Ishikawa (cell line): ENCODE measurements around the gene ERBIN.

Experiments used
- CEBPB ChIP-seq: IDR thresholded peaks from 2 replicates; pipeline ENCODE4 v1.6.1; 2012
- CREB1 ChIP-seq: IDR thresholded peaks from 2 replicates; pipeline ENCODE4 v1.6.1; 2012; ENCODE audit warnings: low read depth
- EGR1 ChIP-seq: IDR thresholded peaks from 2 replicates; pipeline ENCODE4 v1.6.1; 2012
- EP300 ChIP-seq: IDR thresholded peaks from 2 replicates; pipeline ENCODE4 v1.6.1; 2012; ENCODE audit warnings: borderline replicate concordance
- FOXM1 ChIP-seq: IDR thresholded peaks from 2 replicates; pipeline ENCODE4 v1.6.1; 2012; ENCODE audit warnings: low read depth, borderline replicate concordance
- NFIC ChIP-seq: IDR thresholded peaks from 2 replicates; pipeline ENCODE4 v1.6.1; 2012
- RAD21 ChIP-seq: IDR thresholded peaks from 2 replicates; pipeline ENCODE4 v1.6.1; 2012; ENCODE audit warnings: low read depth
- REST ChIP-seq: IDR thresholded peaks from 2 replicates; pipeline ENCODE4 v1.6.1; 2012; ENCODE audit warnings: low read depth, mild to moderate bottlenecking
- TAF1 ChIP-seq: IDR thresholded peaks from 2 replicates; pipeline ENCODE4 v1.6.1; 2012; ENCODE audit warnings: low read depth, mild to moderate bottlenecking
- TCF12 ChIP-seq: IDR thresholded peaks from 2 replicates; pipeline ENCODE4 v1.6.1; 2012; ENCODE audit warnings: low read depth
- TEAD4 ChIP-seq: IDR thresholded peaks from 2 replicates; pipeline ENCODE4 v1.6.1; 2012
- USF1 ChIP-seq: IDR thresholded peaks from 2 replicates; pipeline ENCODE4 v1.6.1; 2012
- YY1 ChIP-seq: IDR thresholded peaks from 2 replicates; pipeline ENCODE4 v1.6.1; 2012; ENCODE audit warnings: low read depth
- ZBTB7A ChIP-seq: IDR thresholded peaks from 2 replicates; pipeline ENCODE4 v1.6.1; 2012; ENCODE audit warnings: low read depth
- TF ChIP-seq, protein P1 (sequence below): IDR thresholded peaks from 2 replicates; pipeline ENCODE4 v1.6.1; 2012

Gene ERBIN

DNA sequence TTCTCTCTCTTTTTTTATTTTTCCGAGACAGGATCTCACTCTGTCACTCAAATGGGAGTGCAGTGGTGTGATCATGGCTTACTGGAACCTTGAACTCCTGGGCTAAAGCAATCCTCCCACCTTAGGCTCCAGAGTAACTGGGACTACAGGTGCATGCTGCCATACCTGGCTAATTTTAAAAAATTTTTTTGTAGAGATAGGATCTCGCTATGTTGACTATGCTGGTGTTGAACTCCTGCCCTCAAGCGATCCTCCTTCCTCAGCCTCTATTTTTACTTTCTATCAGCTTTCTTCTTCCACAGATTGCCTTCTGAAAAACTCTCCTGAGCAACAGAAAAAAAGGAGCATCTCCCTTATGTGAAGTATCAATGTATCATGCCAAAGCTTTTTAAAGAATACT lies 14.1 kb upstream of the ERBIN start:
- TF ChIP-seq RAD21, result no peak
- no peak for TF ChIP-seq TAF1
- TF ChIP-seq EGR1, result no peak
- no peak for TF ChIP-seq REST
- no peak for TF ChIP-seq CREB1
- no peak for TF ChIP-seq CEBPB
- no peak for TF ChIP-seq FOXM1
- TF ChIP-seq TEAD4, result no peak
- TF ChIP-seq TCF12, result no peak
- no peak for TF ChIP-seq USF1
- no peak for TF ChIP-seq EP300
- TF ChIP-seq ZBTB7A, result no peak

- TF ChIP-seq CEBPB, result no peak
- TF ChIP-seq TAF1, result no peak
Observed at GRCh38 chr5:65913519-65913918, 12.9 kb upstream of the ERBIN start.

- TF ChIP-seq REST, result no peak
- TF ChIP-seq CREB1, result no peak
- TF ChIP-seq ZBTB7A, result no peak
- TF ChIP-seq EGR1, result no peak
- TF ChIP-seq NFIC, result no peak
- no peak for TF ChIP-seq EP300
- TF ChIP-seq FOXM1, result no peak
- no peak for TF ChIP-seq TAF1
- TF ChIP-seq USF1, result no peak
- TF ChIP-seq RAD21, result no peak
- no peak for TF ChIP-seq CEBPB
- TF ChIP-seq YY1, result no peak
- TF ChIP-seq TEAD4, result no peak
- no peak for TF ChIP-seq TCF12
- TF ChIP-seq, protein P1, sequence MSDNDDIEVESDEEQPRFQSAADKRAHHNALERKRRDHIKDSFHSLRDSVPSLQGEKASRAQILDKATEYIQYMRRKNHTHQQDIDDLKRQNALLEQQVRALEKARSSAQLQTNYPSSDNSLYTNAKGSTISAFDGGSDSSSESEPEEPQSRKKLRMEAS, result no peak
Observed at GRCh38 chr5:65914641-65915196, 11.7 kb upstream of the ERBIN start.

- no peak for TF ChIP-seq TAF1
- no peak for TF ChIP-seq RAD21
- no peak for TF ChIP-seq CEBPB
- no peak for TF ChIP-seq FOXM1
- TF ChIP-seq TEAD4, result no peak
- TF ChIP-seq, protein P1, result no peak
- TF ChIP-seq CREB1, result no peak
- no peak for TF ChIP-seq ZBTB7A
- no peak for TF ChIP-seq USF1
- no peak for TF ChIP-seq EP300
- TF ChIP-seq EGR1, result no peak
- TF ChIP-seq REST, result no peak
- no peak for TF ChIP-seq TCF12
- no peak for TF ChIP-seq NFIC
- TF ChIP-seq YY1, result no peak
Observed at GRCh38 chr5:65916066-65916465, 10.3 kb upstream of the ERBIN start.
